HepG2 (cell line): ENCODE results near the gene PLSCR4. TPM values are rescaled to one million over a fixed set of nuclear protein-coding genes. Genes with fewer than 3 reads are reported as not detected.

Source experiments
- ATF7 ChIP-seq, 2 experiments: fragments of 450-650 bp in 1 of 2; sonication (generic) in 1 of 2; formaldehyde crosslinking in 1 of 2; IDR thresholded peaks; 2 replicates each; pipeline versions ENCODE4 v1.4.0 to v1.6.1; 2016 to 2020; ENCODE audit warnings: antibody characterized with exemption in 1 of 2, mild to moderate bottlenecking in 1 of 2, missing genetic modification reagents in 1 of 2
- FOXM1 ChIP-seq: sonication (generic); formaldehyde crosslinking; IDR thresholded peaks from 2 replicates; pipeline ENCODE4 v1.5.0; 2020; ENCODE audit warnings: missing genetic modification reagents
- HCFC1 ChIP-seq: fragments of 150-350 bp; IDR thresholded peaks from 2 replicates; pipeline ENCODE4 v1.6.1; 2014; ENCODE audit warnings: low read depth, low read length
- HNF4G ChIP-seq, 2 experiments: sonication (generic) in 1 of 2; formaldehyde crosslinking in 1 of 2; IDR thresholded peaks; 2 replicates each; pipeline versions ENCODE4 v1.4.0 to v1.6.1; 2011 to 2020; ENCODE audit warnings: borderline replicate concordance in 2 of 2, low read depth in 2 of 2, mild to moderate bottlenecking in 2 of 2, low read length in 1 of 2, missing genetic modification reagents in 1 of 2, moderate library complexity in 1 of 2
- JUND ChIP-seq: sonication (generic); formaldehyde crosslinking; IDR thresholded peaks from 2 replicates; pipeline ENCODE4 v1.8.0; 2022; ENCODE audit warnings: mild to moderate bottlenecking, missing genetic modification reagents
- NR2F6 ChIP-seq, 2 experiments: IDR thresholded peaks; 2 replicates each; pipeline ENCODE4 v1.6.1; 2016; ENCODE audit warnings: antibody characterized with exemption in 1 of 2, mild to moderate bottlenecking in 1 of 2
- RBAK ChIP-seq: sonication (generic); formaldehyde crosslinking; IDR thresholded peaks from 2 replicates; pipeline ENCODE4 v1.5.1; 2020; ENCODE audit warnings: mild to moderate bottlenecking, missing genetic modification reagents
- RCOR2 ChIP-seq: IDR thresholded peaks from 2 replicates; pipeline ENCODE4 v1.6.1; 2016; ENCODE audit warnings: missing biosample characterization, missing genetic modification reagents
- SOX13 ChIP-seq, 3 experiments: fragments of 450-650 bp in 1 of 3; sonication (generic) in 1 of 3; formaldehyde crosslinking in 1 of 3; IDR thresholded peaks in 2 of 3; conservative IDR thresholded peaks in 1 of 3; 2 replicates each; pipeline versions ENCODE4 v1.5.0 to v1.6.1; 2016 to 2020; ENCODE audit warnings: antibody characterized with exemption in 1 of 3, mild to moderate bottlenecking in 1 of 3, missing compliant biosample characterization in 1 of 3, missing genetic modification reagents in 1 of 3, moderate library complexity in 1 of 3
- TCF12 ChIP-seq, 2 experiments: fragments of 450-650 bp in 1 of 2; sonication (generic) in 1 of 2; formaldehyde crosslinking in 1 of 2; IDR thresholded peaks; 2 replicates each; pipeline versions ENCODE4 v1.6.1 to v1.8.0; 2017 to 2022; ENCODE audit warnings: antibody characterized with exemption in 1 of 2, mild to moderate bottlenecking in 1 of 2, missing genetic modification reagents in 1 of 2, moderate library complexity in 1 of 2
- ZNF235 ChIP-seq: sonication (generic); formaldehyde crosslinking; IDR thresholded peaks from 2 replicates; pipeline ENCODE4 v1.8.1; 2023; ENCODE audit warnings: mild to moderate bottlenecking, missing genetic modification reagents, borderline replicate concordance
- ZNF33B ChIP-seq: sonication (generic); formaldehyde crosslinking; IDR thresholded peaks from 2 replicates; pipeline ENCODE4 v1.5.1; 2020; ENCODE audit warnings: mild to moderate bottlenecking, missing genetic modification reagents
- ZNF407 ChIP-seq: sonication (generic); formaldehyde crosslinking; IDR thresholded peaks from one replicate; pipeline ENCODE4 v1.5.1; 2020; ENCODE audit warnings: mild to moderate bottlenecking, missing genetic modification reagents; ENCODE audit errors: not compliant biosample characterization
- ZNF513 ChIP-seq: sonication (generic); formaldehyde crosslinking; conservative IDR thresholded peaks from 2 replicates; pipeline ENCODE4 v1.5.0; 2020; ENCODE audit warnings: missing genetic modification reagents
- ZNF883 ChIP-seq: sonication (generic); formaldehyde crosslinking; IDR thresholded peaks from 2 replicates; pipeline ENCODE4 v1.5.1; 2020; ENCODE audit warnings: mild to moderate bottlenecking, missing genetic modification reagents; ENCODE audit errors: not compliant biosample characterization
- polyA plus RNA-seq, 8 experiments: library from polyadenylated mRNA; depleted of rRNA in 3 of 8; stranded (reverse) in 7 of 8; unstranded in 1 of 8; fragments of >200 nt; fragmentation: Illumina TruSeq in 4 of 8; extraction: Trizol in 4 of 8; gene quantifications; 2 replicates each; pipeline versions ENCODE4 v1.2.1 to v1.2.3, GENCODE V29; 2011 to 2016; ENCODE audit warnings: low read depth in 4 of 8, missing spikeins in 1 of 8, mixed read lengths in 1 of 8; ENCODE audit not compliant: insufficient read depth in 1 of 8
- total RNA-seq, 5 experiments: library from RNA; depleted of rRNA; stranded (reverse); fragments of >200 nt; fragmentation: Illumina TruSeq; extraction: Trizol; gene quantifications; 2 replicates each; pipeline ENCODE4 v1.2.3, GENCODE V29; 2016; ENCODE audit warnings: low read depth in 1 of 5

Gene PLSCR4
- total and polyA plus RNA-seq, 2 of the 13 experiments (the other 11 are each of a cell fraction or from before 2014, with no cell fraction given): 1.5 to 59.0 TPM

- TF ChIP-seq ZNF883 (CRISPR knock-in tag) (no peak), NR2F6 (IDR thresholded peaks at IDR 0.05) (peak; percentile 73; the same call in 1 of the 2 replicates), NR2F6 (CRISPR knock-in tag; IDR thresholded peaks at IDR 0.05) (peak; percentile 91), ZNF513 (CRISPR knock-in tag) (no peak), HNF4G (IDR thresholded peaks at IDR 0.05; ENCODE audit: borderline replicate concordance, low read depth, low read length) (peak; percentile 92), HNF4G (CRISPR knock-in tag; IDR thresholded peaks at IDR 0.05; ENCODE audit: borderline replicate concordance, low read depth) (peak; percentile 89; the same call in 1 of the 2 replicates), HCFC1 (no peak), FOXM1 (CRISPR knock-in tag) (no peak), RCOR2 (CRISPR knock-in tag) (peak; percentile 42; the same call in 1 of the 2 replicates), SOX13 (IDR thresholded peaks at IDR 0.05) (peak; percentile 87), SOX13 (CRISPR knock-in tag; conservative IDR thresholded peaks at IDR 0.05 in 1 of 2, IDR thresholded peaks at IDR 0.05 in 1 of 2) (peak; percentile 72 to 99; a peak in 2 of 4 replicates), TCF12 (IDR thresholded peaks at IDR 0.05) (no peak), TCF12 (CRISPR knock-in tag; IDR thresholded peaks at IDR 0.05) (no peak), ZNF235 (CRISPR knock-in tag) (no peak), JUND (CRISPR knock-in tag) (no peak), ZNF33B (CRISPR knock-in tag) (no peak), ATF7 (IDR thresholded peaks at IDR 0.05) (no peak), ATF7 (CRISPR knock-in tag; IDR thresholded peaks at IDR 0.05) (no peak), RBAK (CRISPR knock-in tag) (no peak), ZNF407 (CRISPR knock-in tag) (no peak)
These were observed 28.5 kb downstream of the PLSCR4 start (continued) for GRCh38 chr3:146222204-146223046.
